GM21737 (cell line): Measurements from ENCODE around the gene ZNF497.
"Not testable (repeated sequence)": the region's sequence is repeated elsewhere in the genome, so short reads cannot be mapped to it uniquely, and the experiment has no call there.

ENCODE experiments used
- ATAC-seq: cut with Tn5 transposase; IDR thresholded peaks from one replicate; pipeline ENCODE4 v1.9.1; 2021; ENCODE audit warnings: mild to moderate bottlenecking, moderate library complexity; ENCODE audit not compliant: unreplicated experiment

Gene ZNF497

GRCh38 chr19:58350001-58350861 lies 12.3 kb downstream of the ZNF497 start:
- ATAC-seq, result no peak

DNA sequence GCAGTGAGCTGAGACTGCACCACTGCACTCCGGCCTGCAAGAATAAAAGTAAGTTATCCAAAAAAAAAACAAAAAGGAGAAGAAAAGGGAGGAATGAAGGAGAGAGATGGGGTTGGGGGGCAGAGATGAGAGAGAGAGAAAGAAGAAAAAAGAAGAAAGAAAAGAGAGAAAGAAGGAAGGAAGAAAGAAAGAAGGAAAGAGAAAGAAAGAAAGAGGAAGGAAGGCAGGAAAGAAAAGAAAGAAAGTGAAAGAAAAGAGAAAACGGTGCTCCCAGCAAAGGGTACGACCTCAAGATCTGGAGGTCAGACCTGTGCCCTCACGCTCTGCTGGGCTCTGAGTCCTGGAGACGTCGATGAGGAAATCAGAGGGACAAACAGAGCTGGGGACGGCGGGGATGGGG lies 13.0 kb downstream of the ZNF497 start:
- no peak for ATAC-seq

- ATAC-seq, result not testable (repeated sequence)
Observed at GRCh38 chr19:58348080-58348479, 14.5 kb downstream of the ZNF497 start.

GRCh38 chr19:58346961-58347929 lies 15.3 kb downstream of the ZNF497 start:
- peak; percentile 82 for ATAC-seq

- ATAC-seq, result no peak
Observed at GRCh38 chr19:58345558-58345957, 17.0 kb downstream of the ZNF497 start.

DNA sequence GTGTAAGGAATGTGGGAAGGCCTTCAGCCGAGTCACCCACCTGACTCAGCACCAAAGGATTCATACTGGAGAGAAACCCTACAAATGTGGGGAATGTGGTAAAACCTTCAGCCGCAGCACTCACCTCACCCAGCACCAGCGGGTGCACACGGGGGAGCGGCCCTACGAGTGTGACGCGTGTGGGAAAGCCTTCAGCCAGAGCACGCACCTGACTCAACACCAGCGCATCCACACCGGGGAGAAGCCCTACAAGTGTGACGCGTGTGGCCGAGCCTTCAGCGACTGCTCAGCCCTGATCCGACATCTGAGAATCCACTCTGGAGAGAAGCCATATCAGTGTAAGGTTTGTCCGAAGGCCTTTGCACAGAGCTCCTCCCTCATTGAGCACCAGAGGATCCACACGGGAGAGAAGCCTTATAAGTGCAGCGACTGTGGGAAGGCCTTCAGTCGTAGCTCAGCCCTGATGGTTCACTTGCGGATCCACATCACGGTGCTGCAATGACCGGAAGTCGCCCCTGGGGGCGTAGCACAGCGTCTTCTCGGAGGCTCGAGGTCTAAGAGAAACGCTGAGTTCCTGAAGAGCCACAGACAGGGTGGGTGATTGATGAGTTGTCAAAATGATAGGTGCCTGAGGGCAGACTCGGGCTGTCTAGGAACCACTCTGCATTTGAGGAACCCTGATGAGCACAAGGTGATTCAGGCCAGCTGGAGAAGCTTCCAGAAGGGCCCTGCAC lies 23.6 kb downstream of the ZNF497 start:
- no peak for ATAC-seq

DNA sequence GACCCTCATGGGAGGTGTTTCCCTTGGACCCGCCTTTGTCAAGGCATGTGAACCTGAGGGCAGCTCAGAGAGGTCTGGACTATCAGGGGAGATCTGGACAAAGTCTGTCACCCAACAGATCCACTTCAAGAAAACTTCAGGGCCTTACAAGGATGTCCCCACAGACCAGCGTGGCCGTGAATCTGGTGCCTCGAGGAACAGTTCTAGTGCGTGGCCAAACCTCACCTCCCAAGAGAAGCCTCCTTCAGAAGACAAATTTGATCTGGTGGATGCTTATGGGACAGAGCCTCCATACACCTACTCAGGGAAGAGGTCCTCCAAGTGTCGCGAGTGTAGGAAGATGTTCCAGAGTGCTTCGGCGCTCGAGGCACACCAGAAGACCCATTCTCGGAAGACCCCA lies 24.2 kb downstream of the ZNF497 start:
- ATAC-seq, result no peak

DNA sequence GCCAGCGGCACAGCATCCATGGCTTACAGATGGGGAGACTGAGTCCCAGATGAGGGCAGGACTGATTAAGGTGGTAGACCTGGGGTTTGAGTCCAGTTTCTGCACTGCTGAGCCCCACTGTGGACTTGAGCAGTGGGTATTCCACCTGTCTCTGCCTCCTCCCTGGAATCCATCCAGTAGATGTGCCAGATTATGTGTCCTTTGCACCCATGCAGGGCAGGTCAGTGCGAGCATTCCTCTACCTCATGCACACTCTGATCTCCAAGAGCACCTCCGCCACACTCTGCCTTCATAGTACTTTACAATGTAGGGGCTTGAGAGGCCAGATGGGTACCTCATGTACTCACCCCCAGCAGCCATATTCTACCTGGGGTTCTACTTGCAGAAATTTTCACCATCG lies 25.7 kb downstream of the ZNF497 start:
- no peak for ATAC-seq

DNA sequence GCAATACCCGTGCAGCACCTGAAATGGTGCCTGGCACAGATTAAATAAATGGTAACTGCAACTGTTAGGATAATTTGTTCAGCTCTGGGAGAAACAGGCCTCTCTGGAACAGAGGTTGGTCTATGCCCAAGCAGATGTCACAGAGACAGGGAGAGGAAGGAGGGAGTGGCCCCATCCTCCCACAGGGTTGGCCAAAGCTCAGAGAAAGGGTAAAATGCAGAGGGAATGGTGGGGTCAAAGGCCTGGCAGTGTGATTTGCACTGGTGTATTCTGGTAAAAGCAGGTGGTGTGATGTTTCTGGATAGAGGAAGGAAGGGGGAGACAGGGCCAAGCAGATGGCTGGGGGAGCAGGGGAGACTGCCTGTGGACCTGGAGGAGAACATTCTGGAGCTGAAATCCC lies 26.3 kb downstream of the ZNF497 start:
- ATAC-seq, result no peak

GRCh38 chr19:58335630-58336029 lies 26.9 kb downstream of the ZNF497 start:
- no peak for ATAC-seq

- no peak for ATAC-seq
Observed at GRCh38 chr19:58334691-58335249, 27.8 kb downstream of the ZNF497 start.

GRCh38 chr19:58332697-58333096 lies 29.9 kb downstream of the ZNF497 start:
- no peak for ATAC-seq

GRCh38 chr19:58330458-58330857 lies 32.1 kb downstream of the ZNF497 start:
- ATAC-seq, result no peak

DNA sequence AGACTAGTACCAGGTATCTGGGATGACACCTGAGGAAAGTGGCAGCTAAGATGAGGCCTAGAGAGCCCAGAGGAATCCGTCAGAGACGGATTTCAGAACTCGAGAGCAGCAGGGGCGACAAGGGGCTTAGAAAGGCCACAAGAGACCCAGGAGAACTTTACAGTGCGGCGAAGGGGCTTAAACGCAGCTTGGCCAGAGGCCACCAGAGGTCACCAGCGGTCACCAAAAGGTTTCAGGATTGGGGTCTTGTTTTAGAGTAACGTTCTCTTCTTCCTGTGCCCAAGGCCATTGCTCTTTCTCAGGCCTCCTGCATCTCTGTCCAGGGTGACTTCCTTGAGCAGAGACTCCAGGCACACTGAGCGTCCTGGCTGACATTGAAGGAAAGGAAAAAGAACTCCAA lies 33.6 kb downstream of the ZNF497 start:
- ATAC-seq, result no peak

- peak; percentile 89 for ATAC-seq
Observed at GRCh38 chr19:58326914-58327726, 35.4 kb downstream of the ZNF497 start, which contains the start of gene ZSCAN22. ZSCAN22 (plus strand) TSS chr19:58326994; CDS start chr19:58334803, 7,809 bp downstream.

DNA sequence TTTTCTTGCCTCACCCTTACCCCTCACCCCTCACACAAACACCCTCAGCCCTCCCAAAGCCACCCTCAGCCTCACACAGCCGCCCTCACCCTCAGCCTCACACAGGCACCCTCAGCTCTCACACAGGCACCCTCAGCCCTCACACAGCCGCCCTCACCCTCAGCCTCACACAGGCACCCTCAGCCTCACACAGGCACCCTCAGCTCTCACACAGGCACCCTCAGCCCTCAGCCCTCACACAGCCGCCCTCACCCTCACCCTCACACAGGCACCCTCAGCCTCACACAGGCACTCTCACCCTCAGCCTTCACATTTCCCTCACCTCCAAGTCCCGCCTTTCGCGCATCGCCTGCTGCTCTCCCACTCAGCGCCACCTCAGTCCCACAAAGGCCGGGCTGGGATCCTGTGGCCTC lies 36.0 kb downstream of the ZNF497 start:
- no peak for ATAC-seq

- ATAC-seq, result no peak
Observed at GRCh38 chr19:58325311-58326022, 37.1 kb downstream of the ZNF497 start.

- ATAC-seq, result no peak
Observed at GRCh38 chr19:58319241-58319640, 43.3 kb downstream of the ZNF497 start.

GRCh38 chr19:58318297-58318696 lies 44.3 kb downstream of the ZNF497 start:
- ATAC-seq, result no peak
